Spleen (tissue), 11 donors: ENCODE results near the gene PPP1R18. TPM values are rescaled to one million over a fixed set of nuclear protein-coding genes. Genes with fewer than 3 reads are reported as not detected.
"Not testable (repeated sequence)": the region's sequence is repeated elsewhere in the genome, so short reads cannot be mapped to it uniquely, and the experiment has no call there.

Experiments used
- DNase-seq: peaks from one replicate; pipeline ENCODE4 v3.0.0-alpha.2; 2020
- H3K27ac ChIP-seq, 8 donors: fragments of 200-600 bp; sonication (generic) in 7 of 8; 1 replicate in 4 of 8; 2 replicates in 4 of 8; pipeline versions ENCODE4 v1.5.0 to v1.8.0; 2016 to 2021; ENCODE audit warnings: inconsistent platforms in 4 of 8, mild to moderate bottlenecking in 4 of 8, moderate library complexity in 1 of 8
- H3K27me3 ChIP-seq, 7 donors: fragments of 200-600 bp; sonication (generic) in 6 of 7; replicated peaks in 1 of 7; 1 replicate in 4 of 7; 2 replicates in 3 of 7; pipeline versions ENCODE4 v1.5.0 to v1.8.0; 2016 to 2021; ENCODE audit warnings: inconsistent platforms in 3 of 7, mild to moderate bottlenecking in 1 of 7
- H3K36me3 ChIP-seq, 6 donors: fragments of 200-600 bp; sonication (generic) in 5 of 6; 1 replicate in 4 of 6; 2 replicates in 2 of 6; pipeline versions ENCODE4 v1.5.0 to v1.8.0; 2016 to 2021; ENCODE audit warnings: inconsistent platforms in 2 of 6
- H3K4me1 ChIP-seq, 6 donors: fragments of 200-600 bp; sonication (generic) in 5 of 6; 1 replicate in 3 of 6; 2 replicates in 3 of 6; pipeline versions ENCODE4 v1.5.0 to v1.8.0; 2016 to 2021; ENCODE audit warnings: inconsistent platforms in 3 of 6
- H3K4me3 ChIP-seq, 8 donors: fragments of 200-600 bp; sonication (generic) in 7 of 8; 1 replicate in 4 of 8; 2 replicates in 4 of 8; pipeline versions ENCODE4 v1.5.0 to v1.8.0; 2016 to 2021; ENCODE audit warnings: inconsistent platforms in 4 of 8, mild to moderate bottlenecking in 4 of 8, moderate library complexity in 2 of 8
- H3K9me3 ChIP-seq, 8 donors: fragments of 200-600 bp; sonication (generic) in 7 of 8; 1 replicate in 4 of 8; 2 replicates in 4 of 8; pipeline versions ENCODE4 v1.5.0 to v1.8.0; 2016 to 2021; ENCODE audit warnings: inconsistent platforms in 4 of 8
- CTCF ChIP-seq, 11 experiments: fragments of 200-600 bp in 7 of 11; fragments of 450-650 bp in 4 of 11; sonication (generic) in 4 of 11; IDR thresholded peaks in 8 of 11; conservative IDR thresholded peaks in 3 of 11; 1 replicate in 7 of 11; 2 replicates in 4 of 11; pipeline versions ENCODE4 v1.4.0 to v1.8.0; 2016 to 2021; ENCODE audit warnings: antibody characterized with exemption in 11 of 11, inconsistent platforms in 4 of 11, mild to moderate bottlenecking in 1 of 11
- POLR2A ChIP-seq, 3 donors: fragments of 450-650 bp; IDR thresholded peaks; one replicate each; pipeline ENCODE4 v1.5.1; 2017; ENCODE audit warnings: antibody characterized with exemption in 3 of 3, mild to moderate bottlenecking in 1 of 3
- POLR2AphosphoS5 ChIP-seq, 3 donors: sonication (generic); formaldehyde crosslinking; IDR thresholded peaks; one replicate each; pipeline ENCODE4 v1.5.1; 2017; ENCODE audit warnings: antibody characterized with exemption in 3 of 3
- WGBS, 5 donors: extraction: QIAGEN DNeasy Blood & Tissue Kit in 3 of 5; methylation state at CpG; one replicate each; pipeline versions ENCODE4 v1.1.5 to v1.1.7; 2013 to 2018; 5-methylcytosine and 5-hydroxymethylcytosine counted together
- intact Hi-C: fragments of 100-400 bp; cut with DNase I; formaldehyde crosslinking; loops from one replicate; pipeline ENCODE4 v1.15.0; 2023; ENCODE audit warnings: low total_unique reads
- polyA plus RNA-seq, 3 donors: library from polyadenylated mRNA; stranded (reverse); fragments of 200-250 nt; gene quantifications; one replicate each; pipeline ENCODE4 v1.2.1, GENCODE V29; 2013
- total RNA-seq, 7 donors: library from RNA; depleted of rRNA in 3 of 7; stranded (reverse); fragments of >200 nt in 3 of 7; fragmentation: NEBNext Ultra II Directional in 4 of 7; extraction: Animal tissue kit (Norgen Biotek cat#: 25700) in 4 of 7; gene quantifications; one replicate each; pipeline versions ENCODE4 v1.1.0 to v1.2.1, GENCODE V29; 2016 to 2021
- donor health status: healthy with polysubstance abuse.
- donor health status: DM: no; HTN: no; CAD: no; lungs with moderate emphysema.
- donor health status: DM: no; HTN: no; CAD: no.
- donor health status: Bipolar disorder and iron deficiency.
- donor health status: healthy.
- donor health status: DM: no; HTN: no; CAD: no.
- donor health status: DM: yes; HTN: yes; CAD: no.

The PPP1R18 gene
- total and polyA plus RNA-seq, 10 donors, result 128 to 188 (median 155) TPM

- peaks cover 0 to 57% (median 47%) of the 10 kb centered on the region in 6 donors for H3K36me3 ChIP-seq
- WGBS, 5 donors, result 87 to 92% (median 89%) methylated on average over 27 of the region's 27 CpGs
- H3K27ac ChIP-seq, result no peak overlapping the region
- peaks cover 11 to 51% (median 27%) of the 10 kb centered on the region in 6 donors for H3K4me1 ChIP-seq
- DNase-seq, result no peak
- H3K27me3 ChIP-seq, result no peaks in the 10 kb centered on the region
- peak overlapping the region in 3 of 8 donors; percentile 96 to 100 (median 99) for H3K4me3 ChIP-seq
- no peaks in the 10 kb centered on the region for H3K9me3 ChIP-seq
- intact Hi-C loops, result loop anchor here (10.0 kb wide), 1 partner anchor 186 kb away; the partner anchor contains the start of gene HLA-E
- no peak for TF ChIP-seq POLR2A (IDR thresholded peaks at IDR 0.05)
- no peak for TF ChIP-seq POLR2AphosphoS5 (IDR thresholded peaks at IDR 0.05)
- no peak for TF ChIP-seq CTCF (IDR thresholded peaks at IDR 0.05 in 8 of 11, conservative IDR thresholded peaks at IDR 0.05 in 3 of 11)
These were observed 15.5 kb downstream of the PPP1R18 start for GRCh38 chr6:30670760-30671527.

- peaks cover 2 to 25% (median 10%) of the 10 kb centered on the region in 6 donors for H3K4me1 ChIP-seq
- H3K9me3 ChIP-seq, H3K27me3 ChIP-seq, DNase-seq, H3K4me3 ChIP-seq: not testable (repeated sequence)
- peak overlapping the region in 2 of 8 donors; percentile 12 to 36 for H3K27ac ChIP-seq
- peaks cover 0 to 99% (median 88%) of the 10 kb centered on the region in 6 donors for H3K36me3 ChIP-seq
- WGBS, 5 donors, result 57 to 80% (median 63%) methylated on average over 2 of the region's 2 CpGs
- intact Hi-C loops, result loop anchor here (10.0 kb wide), 1 partner anchor 121 kb away; no protein-coding TSS in a partner anchor
These were observed 20.1 kb downstream of the PPP1R18 start for GRCh38 chr6:30666300-30666699.

- H3K4me3 ChIP-seq, result no peak overlapping the region
- H3K27me3 ChIP-seq, result no peaks in the 10 kb centered on the region
- no peak overlapping the region for H3K27ac ChIP-seq
- peaks cover 0 to 100% (median 90%) of the 10 kb centered on the region in 6 donors for H3K36me3 ChIP-seq
- TF ChIP-seq CTCF (IDR thresholded peaks at IDR 0.05 in 8 of 11, conservative IDR thresholded peaks at IDR 0.05 in 3 of 11) (no peak), POLR2A (IDR thresholded peaks at IDR 0.05) (no peak), POLR2AphosphoS5 (IDR thresholded peaks at IDR 0.05) (no peak)
- DNase-seq, result no peak
- intact Hi-C loops, result loop anchor here (10.0 kb wide), 1 partner anchor 120 kb away; no protein-coding TSS in a partner anchor
- WGBS, 5 donors, result 92 to 95% (median 94%) methylated on average over 32 to 34 of the region's 34 CpGs
- H3K4me1 ChIP-seq, result peaks cover 0 to 14% (median 0%) of the 10 kb centered on the region in 6 donors
- H3K9me3 ChIP-seq, result no peaks in the 10 kb centered on the region
These were observed 21.3 kb downstream of the PPP1R18 start for GRCh38 chr6:30664994-30665767.

- H3K4me3 ChIP-seq, H3K9me3 ChIP-seq, H3K27ac ChIP-seq, DNase-seq, intact Hi-C loops, H3K27me3 ChIP-seq: not testable (repeated sequence)
- peaks cover 0 to 13% (median 0%) of the 10 kb centered on the region in 6 donors for H3K4me1 ChIP-seq
- H3K36me3 ChIP-seq, result peaks cover 9 to 100% (median 96%) of the 10 kb centered on the region in 6 donors
- WGBS, 5 donors, result 92 to 99% (median 95%) methylated on average over 5 of the region's 5 CpGs
These were observed 28.5 kb downstream of the PPP1R18 start for GRCh38 chr6:30657922-30658321.

- Histone ChIP-seq H3K4me3 (no peak overlapping the region), H3K27me3 (no peaks in the 10 kb centered on the region), H3K4me1 (peaks cover 0 to 13% (median 0%) of the 10 kb centered on the region in 6 donors), H3K36me3 (peaks cover 9 to 100% (median 96%) of the 10 kb centered on the region in 6 donors), H3K27ac (no peak overlapping the region), H3K9me3 (no peaks in the 10 kb centered on the region)
- TF ChIP-seq POLR2A (IDR thresholded peaks at IDR 0.05), result no peak
- TF ChIP-seq CTCF (IDR thresholded peaks at IDR 0.05 in 8 of 11, conservative IDR thresholded peaks at IDR 0.05 in 3 of 11), result no peak
- no peak for TF ChIP-seq POLR2AphosphoS5 (IDR thresholded peaks at IDR 0.05)
- intact Hi-C loops, result no loop called here
- DNase-seq, result no peak
These were observed 29.0 kb downstream of the PPP1R18 start for GRCh38 chr6:30657454-30657853.
